Pulmonary artery endothelial cell (primary cell): ENCODE measurements around the gene ADGRL3. TPM values are rescaled to one million over a fixed set of nuclear protein-coding genes. Genes with fewer than 3 reads are reported as not detected.

Experiments
- DNase-seq: peaks from one replicate; pipeline ENCODE4 v3.0.0-alpha.2; 2011; ENCODE audit warnings: low read depth, low spot score
- total RNA-seq: library from RNA; depleted of rRNA; stranded (reverse); fragments of >200 nt; gene quantifications from 2 replicates; pipeline ENCODE4 v1.2.3, GENCODE V29; 2014

The ADGRL3 gene
- total RNA-seq, 1 donor from 2014 or later: not detected

- DNase-seq: no peak
Observed at GRCh38 chr4:61411241-61411640, 211.1 kb downstream of the ADGRL3 start.

- DNase-seq: no peak
Observed at GRCh38 chr4:61425315-61425714, 225.2 kb downstream of the ADGRL3 start.

GRCh38 chr4:61426229-61426628, 226.1 kb downstream of the ADGRL3 start:
- DNase-seq: no peak

- no peak for DNase-seq
Observed at GRCh38 chr4:61427099-61427817, 227.1 kb downstream of the ADGRL3 start.

- no peak for DNase-seq
Observed at GRCh38 chr4:61427818-61428495, 227.8 kb downstream of the ADGRL3 start.

- no peak for DNase-seq
Observed at GRCh38 chr4:61428950-61429349, 228.8 kb downstream of the ADGRL3 start.

- no peak for DNase-seq
Observed at GRCh38 chr4:61431131-61431530, 231.0 kb downstream of the ADGRL3 start.

GRCh38 chr4:61437923-61438322, 237.8 kb downstream of the ADGRL3 start:
- no peak for DNase-seq

GRCh38 chr4:61440321-61440720, 240.2 kb downstream of the ADGRL3 start:
- no peak for DNase-seq

- no peak for DNase-seq
Observed at GRCh38 chr4:61442936-61443335, 242.8 kb downstream of the ADGRL3 start.

GRCh38 chr4:61443813-61444510, 243.8 kb downstream of the ADGRL3 start:
- no peak for DNase-seq

- no peak for DNase-seq
Observed at GRCh38 chr4:61445374-61446063, 245.4 kb downstream of the ADGRL3 start.

GRCh38 chr4:61446941-61447340, 246.8 kb downstream of the ADGRL3 start:
- DNase-seq: no peak

GRCh38 chr4:61447918-61448317, 247.8 kb downstream of the ADGRL3 start:
- DNase-seq: no peak

- DNase-seq: no peak
Observed at GRCh38 chr4:61451935-61452334, 251.8 kb downstream of the ADGRL3 start.

GRCh38 chr4:61461956-61462355, 261.8 kb downstream of the ADGRL3 start:
- no peak for DNase-seq

- no peak for DNase-seq
Observed at GRCh38 chr4:61462451-61463326, 262.6 kb downstream of the ADGRL3 start.

GRCh38 chr4:61468024-61468720, 268.0 kb downstream of the ADGRL3 start:
- no peak for DNase-seq

- no peak for DNase-seq
Observed at GRCh38 chr4:61473306-61473705, 273.2 kb downstream of the ADGRL3 start.

GRCh38 chr4:61478340-61478739, 278.2 kb downstream of the ADGRL3 start:
- DNase-seq: no peak
